Stimulated activated CD8-positive, alpha-beta memory T cell treated with anti-CD3 and anti-CD28 coated beads, Interleukin-12 subunit alpha, Interleukin-12 subunit beta, amount 100 ng/mL, for 4 hours (primary cell): ENCODE data around the gene BAHCC1.

Experiments used
- DNase-seq: peaks from one replicate; pipeline ENCODE4 v3.0.0-alpha.2; 2020; ENCODE audit warnings: low read depth

BAHCC1 gene

GRCh38 chr17:81427173-81428120 lies 32.2 kb downstream of the BAHCC1 start:
- DNase-seq, result no peak

DNA sequence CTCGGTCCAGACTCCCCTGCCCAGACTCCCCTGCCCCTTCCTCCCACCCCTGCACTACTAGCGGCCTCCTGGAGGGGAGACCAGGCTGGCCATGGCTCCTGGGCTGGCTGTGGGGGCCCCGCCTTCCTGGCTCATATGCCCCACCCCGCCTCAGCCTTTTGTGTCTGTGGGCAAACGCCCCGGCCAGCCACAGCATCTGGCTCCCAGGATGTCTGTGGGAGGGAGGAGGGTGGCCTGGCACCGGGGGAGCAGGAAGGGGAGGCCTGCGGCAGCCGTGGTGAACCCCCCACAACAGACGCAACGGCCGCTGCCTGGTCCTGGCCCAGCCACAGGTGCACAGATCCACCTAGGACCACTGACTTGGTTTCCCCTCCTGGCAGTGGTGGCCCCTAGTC lies 32.9 kb downstream of the BAHCC1 start:
- DNase-seq, result no peak

DNA sequence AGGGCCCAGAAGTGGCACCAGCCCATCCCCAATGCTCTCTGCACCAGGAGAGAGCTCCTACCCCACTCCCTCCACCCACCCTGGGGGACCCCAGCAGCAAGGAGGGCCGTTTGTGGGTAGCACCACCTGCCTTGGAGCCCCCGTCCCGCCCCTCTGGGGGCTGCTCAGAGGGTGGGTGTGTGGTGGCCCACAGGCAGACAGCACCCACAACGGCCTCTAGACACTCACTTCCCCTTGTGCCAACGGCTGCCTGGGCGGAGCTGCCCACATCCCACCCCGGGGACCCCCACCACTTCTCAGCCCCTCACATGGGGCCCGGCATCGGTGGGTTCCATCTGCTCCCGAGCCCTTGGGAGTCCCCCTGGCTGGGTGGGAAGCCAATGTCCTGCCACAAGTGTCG lies 33.3 kb downstream of the BAHCC1 start:
- no peak for DNase-seq

GRCh38 chr17:81428948-81429774 lies 33.9 kb downstream of the BAHCC1 start:
- no peak for DNase-seq

DNA sequence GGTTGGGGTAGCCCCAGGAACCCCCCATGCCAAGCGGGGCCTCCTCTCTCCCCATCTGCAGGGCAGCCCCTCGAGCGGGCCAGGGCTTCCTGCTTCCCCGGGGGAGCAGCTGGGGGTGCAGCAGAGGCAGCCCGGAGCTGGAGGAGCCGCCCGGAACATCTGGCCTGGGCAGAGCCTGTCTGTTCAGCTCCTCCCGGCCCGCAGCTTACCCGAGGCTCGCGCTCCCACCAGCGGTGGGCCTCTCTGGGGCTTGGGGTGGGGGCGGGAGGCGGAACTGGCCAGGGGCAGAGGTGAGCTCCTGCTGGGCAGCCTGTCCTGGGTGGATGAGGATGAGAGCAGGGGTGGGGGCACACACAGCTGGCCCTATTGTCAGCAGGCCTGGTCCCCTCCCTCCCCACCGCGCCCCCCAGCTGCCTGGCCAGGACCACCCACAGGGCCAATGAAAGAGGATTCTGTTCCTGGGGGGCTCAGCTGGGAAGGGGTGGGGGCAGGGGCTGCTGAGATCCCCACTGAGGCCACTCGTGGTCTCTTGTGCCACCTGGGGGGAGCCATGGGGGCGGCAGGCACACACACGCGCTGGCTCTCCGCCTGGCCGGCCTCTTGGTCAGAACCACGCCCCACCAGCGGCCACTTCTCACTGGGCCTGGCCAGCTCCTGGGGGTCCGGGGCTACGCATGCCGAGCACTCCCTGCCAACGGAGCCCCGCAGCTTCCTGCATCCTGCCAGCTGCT lies 34.7 kb downstream of the BAHCC1 start:
- no peak for DNase-seq

GRCh38 chr17:81431545-81432482 lies 36.6 kb downstream of the BAHCC1 start:
- DNase-seq, result no peak

DNA sequence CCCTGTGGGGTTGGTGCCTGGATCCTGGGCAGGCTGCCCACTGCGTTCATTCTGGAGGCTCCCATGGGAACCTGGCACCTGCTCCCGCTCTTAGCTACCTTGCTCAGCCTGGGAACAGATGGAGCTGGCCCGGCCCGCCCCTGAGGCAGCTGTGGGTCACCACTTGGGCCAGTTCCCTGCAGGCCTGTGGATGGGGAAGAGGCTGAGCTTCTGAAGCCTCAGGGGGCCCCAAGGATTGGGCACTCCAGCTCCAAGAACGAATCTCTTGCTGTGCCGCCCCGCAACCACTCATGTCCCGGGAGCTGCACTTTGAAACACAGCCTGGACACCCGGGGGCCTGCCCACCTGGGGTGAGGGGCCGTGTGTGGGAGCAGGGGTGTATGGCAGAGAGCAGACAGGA lies 37.7 kb downstream of the BAHCC1 start:
- DNase-seq, result no peak

DNA sequence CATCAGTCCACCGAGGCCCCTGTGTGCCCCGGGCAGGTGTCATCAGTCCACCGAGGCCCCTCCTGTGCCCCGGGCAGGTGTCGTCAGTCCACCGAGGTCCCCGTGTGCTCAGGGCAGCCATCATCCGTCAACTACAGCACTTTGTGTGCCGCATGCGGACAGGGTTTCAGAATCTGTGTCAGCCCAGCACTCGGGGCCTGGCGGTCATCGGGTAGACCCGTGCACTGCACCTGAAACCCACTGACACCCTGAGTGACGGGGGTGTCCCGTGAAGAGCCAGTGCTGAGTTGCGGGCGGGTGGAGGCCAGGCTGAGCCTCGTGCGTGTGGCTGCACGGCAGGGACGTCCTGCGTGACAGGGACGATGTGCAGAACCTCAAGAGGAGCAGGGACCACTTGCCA lies 38.4 kb downstream of the BAHCC1 start:
- DNase-seq, result no peak

- no peak for DNase-seq
These were observed 38.8 kb downstream of the BAHCC1 start for GRCh38 chr17:81434072-81434471.

DNA sequence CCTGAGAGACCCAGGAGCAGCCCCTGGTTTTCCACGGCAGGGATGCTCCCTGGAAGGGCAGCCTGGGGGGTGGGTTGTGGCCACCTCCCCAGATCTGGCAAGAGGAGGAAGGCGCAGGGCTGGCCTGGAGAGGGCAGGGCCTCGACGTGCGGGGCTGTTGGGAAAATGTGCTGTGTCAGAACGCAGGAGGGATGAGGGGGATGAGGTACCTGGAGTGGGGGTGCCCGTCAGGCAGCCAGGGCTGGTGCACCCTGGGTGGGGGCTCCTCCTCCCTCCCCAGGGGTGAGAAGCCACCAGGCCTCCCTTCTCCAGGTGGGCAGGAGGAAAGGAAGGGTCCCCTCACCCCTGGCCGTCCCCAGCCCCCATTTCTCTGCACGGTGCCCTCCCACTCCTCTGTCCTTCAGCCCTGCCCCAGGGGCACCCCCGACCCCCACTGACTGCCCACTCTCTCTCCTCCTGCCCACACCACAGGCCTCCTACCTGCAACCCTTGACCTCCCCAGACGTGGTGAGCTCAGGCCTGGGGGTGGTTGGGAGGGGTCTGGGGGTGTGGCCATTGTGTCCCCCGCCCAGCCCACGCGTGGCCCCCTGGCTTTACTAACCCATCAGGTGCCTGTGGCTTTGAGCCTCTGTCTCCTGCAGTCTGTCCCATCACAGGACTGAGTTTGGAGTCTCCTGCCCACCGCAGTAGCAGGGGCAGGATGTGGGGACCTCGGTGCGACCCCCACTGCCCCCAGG lies 39.6 kb downstream of the BAHCC1 start:
- DNase-seq, result no peak

DNA sequence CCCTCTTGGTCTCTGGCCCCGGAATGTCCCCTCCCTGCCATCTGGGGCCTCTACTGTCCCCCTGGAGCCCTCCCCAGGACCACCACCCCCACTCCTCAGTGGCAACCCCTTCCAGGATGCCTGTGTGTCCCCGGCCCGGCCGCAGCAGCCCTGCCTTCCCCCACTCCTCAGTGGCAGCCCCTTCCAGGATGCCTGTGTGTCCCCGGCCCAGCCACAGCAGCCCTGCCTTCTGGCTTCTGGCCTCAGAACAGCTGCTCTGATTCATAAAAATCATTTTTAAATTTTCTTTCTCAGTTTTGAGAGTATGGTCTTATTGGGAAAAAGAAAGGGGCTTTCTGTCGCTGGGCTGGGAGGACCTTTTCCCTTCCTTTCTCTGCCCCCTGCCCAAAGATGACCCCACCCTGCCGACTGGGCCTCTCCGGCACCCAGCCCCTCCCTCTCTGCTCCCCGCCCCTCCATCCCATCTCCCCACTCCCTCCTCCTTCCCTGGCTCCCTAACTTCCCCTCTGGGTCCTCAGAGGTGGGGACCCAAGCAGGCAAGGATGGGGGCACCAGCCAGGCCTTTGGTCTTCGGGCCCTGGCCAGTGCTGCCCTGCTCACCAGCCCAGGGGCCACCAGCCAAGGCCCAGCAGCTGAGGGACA lies 40.5 kb downstream of the BAHCC1 start:
- DNase-seq, result no peak

GRCh38 chr17:81436294-81436849 lies 41.1 kb downstream of the BAHCC1 start:
- DNase-seq, result no peak

DNA sequence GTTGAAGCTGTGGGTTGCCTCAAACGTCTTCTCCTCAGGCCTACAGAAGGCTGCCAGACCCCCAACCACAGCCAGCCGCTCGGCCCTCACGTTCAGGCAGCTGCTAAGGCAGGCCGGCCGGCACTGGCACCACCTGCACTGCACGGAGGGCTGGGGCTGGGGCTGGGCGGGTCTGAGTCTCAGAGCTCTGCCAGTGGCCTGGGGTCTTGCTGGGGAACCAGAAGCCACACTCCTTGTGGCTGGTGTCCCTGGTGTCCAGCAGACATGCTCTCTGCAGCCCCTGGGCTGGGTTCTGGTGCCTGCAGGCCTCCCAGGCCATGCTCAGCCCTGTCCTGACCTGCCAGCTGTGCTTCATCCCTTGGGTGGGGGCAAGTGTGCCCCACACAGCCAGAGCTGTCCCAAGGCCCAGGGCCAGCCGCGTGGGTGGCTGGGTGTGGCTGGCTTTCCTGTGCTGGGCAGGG lies 42.0 kb downstream of the BAHCC1 start:
- no peak for DNase-seq

DNA sequence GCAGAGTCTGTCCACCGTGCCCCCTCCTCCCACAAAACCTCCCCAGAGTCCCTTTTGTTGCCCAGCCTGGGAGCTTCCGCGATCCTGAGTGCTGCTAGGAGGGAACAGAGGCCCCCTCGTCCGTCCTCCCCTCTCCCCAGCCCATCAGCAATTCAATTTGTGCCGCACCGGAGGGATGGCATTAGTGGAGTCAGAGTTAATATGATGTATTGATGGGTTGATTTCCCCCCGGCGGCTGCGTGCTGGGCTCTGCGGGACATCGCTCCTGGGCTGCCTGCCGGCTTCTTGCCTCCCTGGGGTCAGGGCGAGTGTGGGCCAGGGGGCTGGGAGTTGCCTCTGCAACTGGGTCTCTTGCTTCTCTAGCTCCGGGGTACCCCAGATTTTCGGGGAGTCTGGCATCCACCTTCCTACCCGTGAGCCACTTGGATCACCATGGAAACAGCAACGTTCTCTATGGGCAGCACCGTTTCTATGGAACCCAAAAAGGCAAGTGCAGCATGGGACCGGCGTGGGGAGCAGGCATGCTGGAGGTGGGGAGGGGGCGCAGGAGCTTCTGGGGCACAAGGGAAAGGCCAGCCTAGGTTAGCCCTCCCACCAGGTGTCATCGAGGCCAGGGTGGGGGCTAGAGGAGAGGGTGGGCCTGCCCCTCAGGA lies 42.9 kb downstream of the BAHCC1 start:
- DNase-seq, result no peak

DNA sequence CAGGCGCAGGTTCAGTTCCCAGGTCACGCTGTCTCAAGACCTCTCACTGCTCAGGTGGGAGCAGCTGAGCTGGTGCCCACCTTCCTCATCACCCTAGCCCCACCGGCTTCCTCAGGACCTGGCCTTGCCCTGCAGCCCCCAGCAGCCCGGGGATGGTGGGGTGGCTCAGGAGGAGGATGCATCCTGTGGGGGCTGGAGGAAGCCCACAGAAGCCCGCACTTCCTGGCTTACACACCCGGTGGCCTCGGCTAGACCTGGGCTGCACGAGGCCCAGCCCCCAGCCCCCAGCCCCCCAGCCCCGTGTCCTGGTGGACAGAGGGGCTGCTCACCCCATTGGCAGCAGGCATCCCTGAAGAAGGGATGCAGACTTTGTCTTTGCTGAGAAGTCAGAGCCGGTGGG lies 43.4 kb downstream of the BAHCC1 start:
- DNase-seq, result no peak

DNA sequence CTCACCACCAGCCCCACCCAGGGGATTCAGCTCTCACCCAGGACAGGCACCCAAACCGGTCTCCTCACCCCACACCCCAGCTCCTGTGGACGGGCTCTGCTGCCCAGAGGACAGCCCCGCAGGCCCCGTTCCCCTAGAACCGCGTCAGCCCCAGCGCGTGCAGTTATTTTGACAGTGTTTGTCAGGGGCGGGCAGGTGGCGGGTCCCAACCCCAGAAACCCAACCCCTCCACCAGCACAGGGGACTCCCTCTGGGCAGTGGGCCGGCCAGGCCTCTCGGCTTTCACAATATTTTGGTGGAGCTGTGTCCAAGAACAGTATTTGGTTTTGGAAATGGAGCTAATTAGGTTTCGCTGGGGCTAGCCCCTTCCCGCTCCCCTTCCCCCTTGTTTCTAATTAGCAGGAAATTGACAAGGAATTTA lies 44.8 kb downstream of the BAHCC1 start:
- DNase-seq, result no peak

GRCh38 chr17:81440511-81441244 lies 45.4 kb downstream of the BAHCC1 start:
- DNase-seq, result no peak

GRCh38 chr17:81442791-81443190 lies 47.5 kb downstream of the BAHCC1 start:
- DNase-seq, result no peak
